HL-60 (cell line): ENCODE data around the gene MAGI2.

Experiments used
- DNase-seq, 2 experiments: peaks; one replicate each; pipeline ENCODE4 v3.0.0-alpha.2; 2010 to 2020; ENCODE audit warnings: low read depth in 1 of 2, low spot score in 1 of 2
- H3K27ac ChIP-seq: fragments of 250-450 bp; sonication (Bioruptor Pico); replicated peaks from 2 replicates; pipeline ENCODE4 v1.5.1; 2020; ENCODE audit warnings: mild to moderate bottlenecking, moderate library complexity
- H3K27me3 ChIP-seq: fragments of 250-450 bp; sonication (Bioruptor Pico); 2 replicates; pipeline ENCODE4 v1.5.1; 2021; ENCODE audit warnings: mild to moderate bottlenecking, moderate library complexity; ENCODE audit not compliant: insufficient read depth, poor library complexity, severe bottlenecking
- H3K4me3 ChIP-seq: replicated peaks from 2 replicates; pipeline ENCODE4 v1.5.1; 2011; ENCODE audit warnings: mild to moderate bottlenecking, control low read depth, low read length; ENCODE audit not compliant: insufficient read depth
- CTCF ChIP-seq: IDR thresholded peaks from one replicate; pipeline ENCODE4 v1.5.1; 2011; ENCODE audit warnings: low read length, control low read depth, inconsistent platforms; ENCODE audit not compliant: insufficient read depth
- GABPA ChIP-seq: IDR thresholded peaks from 2 replicates; pipeline ENCODE4 v1.6.1; 2012; ENCODE audit warnings: low read depth
- POLR2AphosphoS5 ChIP-seq: IDR thresholded peaks from 2 replicates; pipeline ENCODE4 v1.6.1; 2012; ENCODE audit warnings: low read depth
- SPI1 ChIP-seq: IDR thresholded peaks from 2 replicates; pipeline ENCODE4 v1.6.1; 2012; ENCODE audit warnings: low read depth, mild to moderate bottlenecking, borderline replicate concordance
- TF ChIP-seq, protein P1 (sequence below): IDR thresholded peaks from 2 replicates; pipeline ENCODE4 v1.6.1; 2012; ENCODE audit warnings: low read depth; ENCODE audit not compliant: insufficient replicate concordance

The MAGI2 gene

GRCh38 chr7:78850093-78850740, 603.2 kb downstream of the MAGI2 start:
- DNase-seq: no peak
- no peak overlapping the region for H3K4me3 ChIP-seq
- H3K27me3 ChIP-seq: no peaks in the 10 kb centered on the region
- TF ChIP-seq GABPA: no peak
- TF ChIP-seq, protein P1, sequence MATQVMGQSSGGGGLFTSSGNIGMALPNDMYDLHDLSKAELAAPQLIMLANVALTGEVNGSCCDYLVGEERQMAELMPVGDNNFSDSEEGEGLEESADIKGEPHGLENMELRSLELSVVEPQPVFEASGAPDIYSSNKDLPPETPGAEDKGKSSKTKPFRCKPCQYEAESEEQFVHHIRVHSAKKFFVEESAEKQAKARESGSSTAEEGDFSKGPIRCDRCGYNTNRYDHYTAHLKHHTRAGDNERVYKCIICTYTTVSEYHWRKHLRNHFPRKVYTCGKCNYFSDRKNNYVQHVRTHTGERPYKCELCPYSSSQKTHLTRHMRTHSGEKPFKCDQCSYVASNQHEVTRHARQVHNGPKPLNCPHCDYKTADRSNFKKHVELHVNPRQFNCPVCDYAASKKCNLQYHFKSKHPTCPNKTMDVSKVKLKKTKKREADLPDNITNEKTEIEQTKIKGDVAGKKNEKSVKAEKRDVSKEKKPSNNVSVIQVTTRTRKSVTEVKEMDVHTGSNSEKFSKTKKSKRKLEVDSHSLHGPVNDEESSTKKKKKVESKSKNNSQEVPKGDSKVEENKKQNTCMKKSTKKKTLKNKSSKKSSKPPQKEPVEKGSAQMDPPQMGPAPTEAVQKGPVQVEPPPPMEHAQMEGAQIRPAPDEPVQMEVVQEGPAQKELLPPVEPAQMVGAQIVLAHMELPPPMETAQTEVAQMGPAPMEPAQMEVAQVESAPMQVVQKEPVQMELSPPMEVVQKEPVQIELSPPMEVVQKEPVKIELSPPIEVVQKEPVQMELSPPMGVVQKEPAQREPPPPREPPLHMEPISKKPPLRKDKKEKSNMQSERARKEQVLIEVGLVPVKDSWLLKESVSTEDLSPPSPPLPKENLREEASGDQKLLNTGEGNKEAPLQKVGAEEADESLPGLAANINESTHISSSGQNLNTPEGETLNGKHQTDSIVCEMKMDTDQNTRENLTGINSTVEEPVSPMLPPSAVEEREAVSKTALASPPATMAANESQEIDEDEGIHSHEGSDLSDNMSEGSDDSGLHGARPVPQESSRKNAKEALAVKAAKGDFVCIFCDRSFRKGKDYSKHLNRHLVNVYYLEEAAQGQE: no peak
- no peak for TF ChIP-seq POLR2AphosphoS5
- no peak for TF ChIP-seq SPI1
- no peak for TF ChIP-seq CTCF
- H3K27ac ChIP-seq: no peak overlapping the region

GRCh38 chr7:78845155-78845554, 608.3 kb downstream of the MAGI2 start:
- Histone ChIP-seq H3K4me3 (no peak overlapping the region), H3K27ac (no peak overlapping the region), H3K27me3 (no peaks in the 10 kb centered on the region)
- TF ChIP-seq, protein P1: no peak
- TF ChIP-seq SPI1 (no peak), POLR2AphosphoS5 (no peak), GABPA (no peak), CTCF (no peak)
- DNase-seq: no peak

- H3K27ac ChIP-seq: no peak overlapping the region
- H3K27me3 ChIP-seq: no peaks in the 10 kb centered on the region
- no peak for TF ChIP-seq SPI1
- TF ChIP-seq, protein P1: no peak
- TF ChIP-seq GABPA: no peak
- TF ChIP-seq CTCF: no peak
- TF ChIP-seq POLR2AphosphoS5: no peak
- no peak for DNase-seq
- no peak overlapping the region for H3K4me3 ChIP-seq
Measured at GRCh38 chr7:78842068-78842467, 611.4 kb downstream of the MAGI2 start.
